ENCODE results near the gene PRKCH. TPM values are rescaled to one million over a fixed set of nuclear protein-coding genes. Genes with fewer than 3 reads are reported as not detected.
A peak's percentile ranks its signal among the peaks of the same experiment; 100 is the strongest.

The PRKCH gene
- polyA plus RNA-seq, 2 of the 4 experiments (the other 2 are of a cell fraction): 10.0 to 10.2 TPM

DNA sequence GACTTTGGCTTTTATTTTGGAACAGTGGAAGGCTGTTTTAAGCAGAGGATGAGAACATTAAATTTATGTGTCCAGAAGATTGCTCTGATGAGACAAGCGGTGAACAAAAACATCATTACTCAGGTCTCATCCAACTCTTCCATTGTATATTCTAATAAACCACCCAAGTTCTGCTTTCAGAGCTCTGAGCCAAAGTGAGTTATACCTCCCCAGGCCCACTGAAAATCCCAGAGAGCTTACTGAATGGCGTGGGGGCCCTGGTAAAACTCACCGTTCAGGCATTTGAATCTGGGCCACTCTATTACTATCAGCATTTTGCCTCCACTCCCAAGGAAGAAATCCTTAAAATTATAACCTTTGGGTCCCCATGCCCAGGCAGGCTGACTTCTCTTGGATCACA lies 251.9 kb downstream of the PRKCH start (continued):
- no peak for TF ChIP-seq ZC3H11A (IDR thresholded peaks at IDR 0.05)
- no peak for TF ChIP-seq JUN (IDR thresholded peaks at IDR 0.05)
- no peak for TF ChIP-seq NFE2L2 (conservative IDR thresholded peaks at IDR 0.05; ENCODE audit: low read length)
- TF ChIP-seq ZNF302 (CRISPR knock-in tag; IDR thresholded peaks at IDR 0.05): no peak
- no peak for TF ChIP-seq FOSL2 (IDR thresholded peaks at IDR 0.05)
- no peak for TF ChIP-seq FOSL2 (CRISPR knock-in tag; IDR thresholded peaks at IDR 0.05)
- TF ChIP-seq MYC (IDR thresholded peaks at IDR 0.05; ENCODE audit: borderline replicate concordance, low read length): no peak
- no peak for TF ChIP-seq EP300 (IDR thresholded peaks at IDR 0.05)
- TF ChIP-seq HDAC2 (IDR thresholded peaks at IDR 0.05): no peak
- TF ChIP-seq EHMT2 (IDR thresholded peaks at IDR 0.05; ENCODE audit: low read depth): no peak
- TF ChIP-seq CBX2 (IDR thresholded peaks at IDR 0.05; ENCODE audit: borderline replicate concordance, low read depth): no peak

DNA sequence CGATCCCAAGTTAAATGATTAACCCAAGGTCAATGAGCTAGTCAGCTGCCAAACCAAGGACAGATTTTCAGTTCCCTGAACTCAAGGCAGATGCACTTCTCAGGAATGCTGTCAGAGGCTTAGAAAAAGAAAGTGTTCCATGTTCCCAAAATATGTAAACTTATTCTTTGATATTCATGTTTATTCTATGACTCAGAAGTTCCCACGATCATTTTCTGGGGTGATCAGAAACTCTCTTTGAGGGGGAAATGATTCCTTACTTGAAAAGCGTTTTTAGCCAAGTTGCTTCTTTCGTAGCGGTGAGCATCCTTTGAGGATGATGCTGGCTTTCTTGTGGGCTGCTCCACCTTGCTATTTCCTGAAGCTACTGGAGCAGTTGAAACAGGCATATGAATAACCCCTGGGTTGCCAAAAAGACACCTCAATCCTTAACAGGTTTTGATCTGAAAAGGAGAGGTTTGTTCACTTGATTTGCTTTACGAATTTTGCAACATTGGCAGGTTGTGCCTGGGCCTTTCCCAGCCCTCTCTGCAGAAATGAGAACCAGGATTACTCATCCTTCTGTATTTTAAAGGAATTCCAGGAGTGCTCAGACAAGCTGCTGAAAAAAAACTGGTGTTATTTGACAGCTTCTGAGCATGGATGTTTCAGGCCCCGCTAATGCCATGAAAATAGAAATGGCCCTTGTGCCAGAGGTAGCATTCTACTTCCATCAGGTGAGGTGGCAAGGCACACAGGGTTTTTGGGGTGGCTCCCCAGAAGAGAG lies 252.6 kb downstream of the PRKCH start:
- peak overlapping the region; percentile 69 for H3K4me2 ChIP-seq
- 41% methylated on average over 7 of the region's 7 CpGs for WGBS (ENCODE audit: missing lambda C conversion rate)
- no peak for DNase-seq (ENCODE audit: low read depth in 1 of 2, low spot score in 1 of 2)
- ChIA-PET CTCF (interaction anchor here (0.9 to 2.1 kb wide), 4 partner anchors 13 to 108 kb away, joined by 3 to 8 read pairs (median 4); no protein-coding TSS in a partner anchor), POLR2A (interaction anchor here (0.9 to 1.2 kb wide), 5 partner anchors 11 to 121 kb away, joined by 3 to 6 read pairs (median 3); partner anchors contain the start of gene HIF1A)
- no peak overlapping the region for H3K4me3 ChIP-seq
- ATAC-seq: peak; percentile 52 to 73; a peak in 5 of 6 replicates
- H3K27ac ChIP-seq: peak overlapping the region; percentile 58 to 84
- TF ChIP-seq CBX8 (IDR thresholded peaks at IDR 0.05): no peak
- TF ChIP-seq FOSL2 (IDR thresholded peaks at IDR 0.05): no peak
- peak; percentile 22; the same call in 1 of the 2 replicates for TF ChIP-seq FOSL2 (CRISPR knock-in tag; IDR thresholded peaks at IDR 0.05)
- no peak for TF ChIP-seq BHLHE40 (IDR thresholded peaks at IDR 0.05; ENCODE audit: low read depth, low read length)
- TF ChIP-seq CEBPB (IDR thresholded peaks at IDR 0.05): peak in 1 of 2 experiments; percentile 43; a peak in 1 of 4 replicates
- peak; percentile 68 for TF ChIP-seq MAFK (IDR thresholded peaks at IDR 0.05; ENCODE audit: partially characterized antibody)
- TF ChIP-seq JUNB (IDR thresholded peaks at IDR 0.05): no peak
- no peak for FAIRE-seq
- peaks cover 59% of the 10 kb centered on the region for H3K4me1 ChIP-seq
- no peaks in the 10 kb centered on the region for H3K9me3 ChIP-seq

DNA sequence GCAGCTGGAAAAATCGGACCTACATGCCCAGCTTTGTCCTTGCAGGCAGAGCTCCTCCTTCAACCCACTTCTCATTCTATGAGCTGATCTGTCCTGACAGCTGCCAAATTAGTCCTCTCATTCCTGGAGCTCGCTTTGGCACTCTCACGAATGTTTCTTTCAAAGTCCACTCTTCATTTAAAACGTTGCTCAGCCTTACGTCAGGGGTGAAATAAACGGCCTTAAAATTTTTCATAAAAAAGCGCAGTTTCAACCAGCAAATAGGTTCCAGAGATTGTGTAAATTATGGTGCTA lies 253.1 kb downstream of the PRKCH start:
- H3K4me3 ChIP-seq: no peak overlapping the region
- DNase-seq (ENCODE audit: low read depth in 1 of 2, low spot score in 1 of 2) (no peak), ATAC-seq (peak in 1 of 2 experiments; percentile 26; a peak in 3 of 6 replicates), FAIRE-seq (no peak)
- H3K27ac ChIP-seq: peak overlapping the region; percentile 58 to 84
- H3K4me2 ChIP-seq: peak overlapping the region; percentile 69
- 72% methylated on average over 7 of the region's 7 CpGs for WGBS (ENCODE audit: missing lambda C conversion rate)
- POLR2A ChIA-PET: interaction anchor here (0.9 to 1.2 kb wide), 5 partner anchors 12 to 121 kb away, joined by 3 to 6 read pairs (median 3); partner anchors contain the start of gene HIF1A
- TF ChIP-seq, protein P1, sequence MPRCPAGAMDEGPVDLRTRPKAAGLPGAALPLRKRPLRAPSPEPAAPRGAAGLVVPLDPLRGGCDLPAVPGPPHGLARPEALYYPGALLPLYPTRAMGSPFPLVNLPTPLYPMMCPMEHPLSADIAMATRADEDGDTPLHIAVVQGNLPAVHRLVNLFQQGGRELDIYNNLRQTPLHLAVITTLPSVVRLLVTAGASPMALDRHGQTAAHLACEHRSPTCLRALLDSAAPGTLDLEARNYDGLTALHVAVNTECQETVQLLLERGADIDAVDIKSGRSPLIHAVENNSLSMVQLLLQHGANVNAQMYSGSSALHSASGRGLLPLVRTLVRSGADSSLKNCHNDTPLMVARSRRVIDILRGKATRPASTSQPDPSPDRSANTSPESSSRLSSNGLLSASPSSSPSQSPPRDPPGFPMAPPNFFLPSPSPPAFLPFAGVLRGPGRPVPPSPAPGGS (IDR thresholded peaks at IDR 0.05): no peak
- no peak for TF ChIP-seq HEYL (CRISPR knock-in tag; IDR thresholded peaks at IDR 0.05)
- no peak for TF ChIP-seq CEBPB (IDR thresholded peaks at IDR 0.05)
- TF ChIP-seq TP53 (CRISPR knock-in tag; IDR thresholded peaks at IDR 0.05): no peak
- TF ChIP-seq NFE2L2 (conservative IDR thresholded peaks at IDR 0.05; ENCODE audit: low read length): no peak
- TF ChIP-seq, protein P2, sequence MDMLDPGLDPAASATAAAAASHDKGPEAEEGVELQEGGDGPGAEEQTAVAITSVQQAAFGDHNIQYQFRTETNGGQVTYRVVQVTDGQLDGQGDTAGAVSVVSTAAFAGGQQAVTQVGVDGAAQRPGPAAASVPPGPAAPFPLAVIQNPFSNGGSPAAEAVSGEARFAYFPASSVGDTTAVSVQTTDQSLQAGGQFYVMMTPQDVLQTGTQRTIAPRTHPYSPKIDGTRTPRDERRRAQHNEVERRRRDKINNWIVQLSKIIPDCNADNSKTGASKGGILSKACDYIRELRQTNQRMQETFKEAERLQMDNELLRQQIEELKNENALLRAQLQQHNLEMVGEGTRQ (IDR thresholded peaks at IDR 0.05): no peak
- TF ChIP-seq, protein P3, sequence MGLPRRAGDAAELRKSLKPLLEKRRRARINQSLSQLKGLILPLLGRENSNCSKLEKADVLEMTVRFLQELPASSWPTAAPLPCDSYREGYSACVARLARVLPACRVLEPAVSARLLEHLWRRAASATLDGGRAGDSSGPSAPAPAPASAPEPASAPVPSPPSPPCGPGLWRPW (IDR thresholded peaks at IDR 0.05): no peak
- TF ChIP-seq RFX5 (IDR thresholded peaks at IDR 0.05): no peak
- H3K4me1 ChIP-seq: peaks cover 54% of the 10 kb centered on the region
- CTCF ChIA-PET: interaction anchor here (0.9 to 2.1 kb wide), 3 partner anchors 13 to 108 kb away, joined by 3 to 8 read pairs (median 4); no protein-coding TSS in a partner anchor
- H3K9me3 ChIP-seq: no peaks in the 10 kb centered on the region

Data from A549 (cell line).